HepG2 (cell line): Measurements from ENCODE around the gene ZNF22. TPM values are rescaled to one million over a fixed set of nuclear protein-coding genes. Genes with fewer than 3 reads are reported as not detected.

ENCODE experiments used
- HDAC2 ChIP-seq: sonication (generic); formaldehyde crosslinking; IDR thresholded peaks from 2 replicates; pipeline ENCODE4 v1.4.0; 2020; ENCODE audit warnings: missing genetic modification reagents
- IKZF1 ChIP-seq: fragments of 450-650 bp; IDR thresholded peaks from 2 replicates; pipeline ENCODE4 v1.7.1; 2016
- IRF2 ChIP-seq: IDR thresholded peaks from 2 replicates; pipeline ENCODE4 v1.6.1; 2018; ENCODE audit warnings: missing genetic modification reagents, missing compliant biosample characterization
- IRX3 ChIP-seq: sonication (generic); formaldehyde crosslinking; IDR thresholded peaks from 2 replicates; pipeline ENCODE4 v1.8.1; 2023; ENCODE audit warnings: mild to moderate bottlenecking, low read depth, missing genetic modification reagents, borderline replicate concordance
- MAX ChIP-seq: IDR thresholded peaks from 2 replicates; pipeline ENCODE4 v1.6.1; 2012; ENCODE audit warnings: inconsistent platforms
- NAIF1 ChIP-seq: sonication (generic); formaldehyde crosslinking; IDR thresholded peaks from 2 replicates; pipeline ENCODE4 v1.5.0; 2020; ENCODE audit warnings: mild to moderate bottlenecking, missing genetic modification reagents, borderline replicate concordance
- ONECUT2 ChIP-seq: sonication (generic); formaldehyde crosslinking; IDR thresholded peaks from 2 replicates; pipeline ENCODE4 v1.4.0; 2020; ENCODE audit warnings: missing genetic modification reagents
- PHF20 ChIP-seq: sonication (generic); formaldehyde crosslinking; IDR thresholded peaks from 2 replicates; pipeline ENCODE4 v1.5.0; 2020; ENCODE audit warnings: mild to moderate bottlenecking, missing genetic modification reagents
- REPIN1 ChIP-seq: sonication (generic); formaldehyde crosslinking; IDR thresholded peaks from 2 replicates; pipeline ENCODE4 v1.8.0; 2022; ENCODE audit warnings: missing genetic modification reagents, low read depth, mild to moderate bottlenecking, borderline replicate concordance
- SOX6 ChIP-seq, 2 experiments: fragments of 450-650 bp in 1 of 2; sonication (generic) in 1 of 2; formaldehyde crosslinking in 1 of 2; IDR thresholded peaks; 2 replicates each; pipeline versions ENCODE4 v1.4.0 to v1.6.1; 2017 to 2020; ENCODE audit warnings: antibody characterized with exemption in 1 of 2, mild to moderate bottlenecking in 1 of 2, missing genetic modification reagents in 1 of 2
- STAG1 ChIP-seq: sonication (generic); formaldehyde crosslinking; IDR thresholded peaks from 2 replicates; pipeline ENCODE4 v1.4.0; 2020; ENCODE audit warnings: missing genetic modification reagents
- TARDBP ChIP-seq: sonication (generic); formaldehyde crosslinking; IDR thresholded peaks from 2 replicates; pipeline ENCODE4 v1.8.0; 2022; ENCODE audit warnings: mild to moderate bottlenecking, missing genetic modification reagents
- ZNF232 ChIP-seq: sonication (generic); formaldehyde crosslinking; IDR thresholded peaks from 2 replicates; pipeline ENCODE4 v1.4.0; 2020; ENCODE audit warnings: missing genetic modification reagents, borderline replicate concordance
- ZNF570 ChIP-seq: sonication (generic); formaldehyde crosslinking; IDR thresholded peaks from 2 replicates; pipeline ENCODE4 v1.4.0; 2020; ENCODE audit warnings: mild to moderate bottlenecking, missing genetic modification reagents, borderline replicate concordance
- ZNF576 ChIP-seq: sonication (generic); formaldehyde crosslinking; IDR thresholded peaks from 2 replicates; pipeline ENCODE4 v1.4.0; 2020; ENCODE audit warnings: mild to moderate bottlenecking, missing genetic modification reagents
- ZNF609 ChIP-seq: sonication (generic); formaldehyde crosslinking; IDR thresholded peaks from 2 replicates; pipeline ENCODE4 v1.4.0; 2020; ENCODE audit warnings: mild to moderate bottlenecking, missing genetic modification reagents, borderline replicate concordance
- ZNF614 ChIP-seq: IDR thresholded peaks from 2 replicates; pipeline ENCODE4 v1.6.1; 2018; ENCODE audit warnings: missing biosample characterization, missing genetic modification reagents, inconsistent platforms, borderline replicate concordance
- ZNF670 ChIP-seq: sonication (generic); formaldehyde crosslinking; IDR thresholded peaks from 2 replicates; pipeline ENCODE4 v1.8.0; 2022; ENCODE audit warnings: mild to moderate bottlenecking, missing genetic modification reagents, borderline replicate concordance
- ZNF788 ChIP-seq: sonication (generic); formaldehyde crosslinking; IDR thresholded peaks from 2 replicates; pipeline ENCODE4 v1.5.0; 2020; ENCODE audit warnings: mild to moderate bottlenecking, missing genetic modification reagents, borderline replicate concordance
- ZSCAN31 ChIP-seq: sonication (generic); formaldehyde crosslinking; IDR thresholded peaks from 2 replicates; pipeline ENCODE4 v1.5.0; 2020; ENCODE audit warnings: low read depth, mild to moderate bottlenecking, missing genetic modification reagents
- polyA plus RNA-seq, 8 experiments: library from polyadenylated mRNA; depleted of rRNA in 3 of 8; stranded (reverse) in 7 of 8; unstranded in 1 of 8; fragments of >200 nt; fragmentation: Illumina TruSeq in 4 of 8; extraction: Trizol in 4 of 8; gene quantifications; 2 replicates each; pipeline versions ENCODE4 v1.2.1 to v1.2.3, GENCODE V29; 2011 to 2016; ENCODE audit warnings: low read depth in 4 of 8, missing spikeins in 1 of 8, mixed read lengths in 1 of 8; ENCODE audit not compliant: insufficient read depth in 1 of 8
- total RNA-seq, 5 experiments: library from RNA; depleted of rRNA; stranded (reverse); fragments of >200 nt; fragmentation: Illumina TruSeq; extraction: Trizol; gene quantifications; 2 replicates each; pipeline ENCODE4 v1.2.3, GENCODE V29; 2016; ENCODE audit warnings: low read depth in 1 of 5
- TF ChIP-seq, protein P1 (sequence below): sonication (generic); formaldehyde crosslinking; IDR thresholded peaks from 2 replicates; pipeline ENCODE4 v1.4.0; 2020; ENCODE audit warnings: missing genetic modification reagents
- TF ChIP-seq, protein P2 (sequence below), 2 experiments: fragments of 450-650 bp in 1 of 2; sonication (generic) in 1 of 2; formaldehyde crosslinking; IDR thresholded peaks; 2 replicates each; pipeline versions ENCODE4 v1.5.0 to v1.8.0; 2020 to 2022; ENCODE audit warnings: mild to moderate bottlenecking in 1 of 2, missing genetic modification reagents in 1 of 2

ZNF22 gene
- total and polyA plus RNA-seq, 2 of the 13 experiments (the other 11 are each of a cell fraction or from before 2014, with no cell fraction given) = 0.40 to 1.3 TPM

GRCh38 chr10:45008524-45009161, 7.9 kb downstream of the ZNF22 start (continued):
- TF ChIP-seq ZNF232 = no peak
- no peak; the same call in 1 of the 2 replicates for TF ChIP-seq REPIN1
- no peak for TF ChIP-seq PHF20
- no peak for TF ChIP-seq NAIF1 (CRISPR knock-in tag)
- no peak for TF ChIP-seq ZNF570 (CRISPR knock-in tag)
- no peak for TF ChIP-seq ZSCAN31
- no peak for TF ChIP-seq MAX
- no peak for TF ChIP-seq IKZF1
- 0 out of 2 replicates have a peak, but pooled peaks have one; percentile 19 for TF ChIP-seq HDAC2 (CRISPR knock-in tag)
- TF ChIP-seq IRF2 (CRISPR knock-in tag) = peak; percentile 47; the same call in 1 of the 2 replicates
- peak; percentile 44; the same call in 1 of the 2 replicates for TF ChIP-seq ZNF614 (CRISPR knock-in tag)
- no peak for TF ChIP-seq ZNF788 (CRISPR knock-in tag)
- TF ChIP-seq, protein P1, sequence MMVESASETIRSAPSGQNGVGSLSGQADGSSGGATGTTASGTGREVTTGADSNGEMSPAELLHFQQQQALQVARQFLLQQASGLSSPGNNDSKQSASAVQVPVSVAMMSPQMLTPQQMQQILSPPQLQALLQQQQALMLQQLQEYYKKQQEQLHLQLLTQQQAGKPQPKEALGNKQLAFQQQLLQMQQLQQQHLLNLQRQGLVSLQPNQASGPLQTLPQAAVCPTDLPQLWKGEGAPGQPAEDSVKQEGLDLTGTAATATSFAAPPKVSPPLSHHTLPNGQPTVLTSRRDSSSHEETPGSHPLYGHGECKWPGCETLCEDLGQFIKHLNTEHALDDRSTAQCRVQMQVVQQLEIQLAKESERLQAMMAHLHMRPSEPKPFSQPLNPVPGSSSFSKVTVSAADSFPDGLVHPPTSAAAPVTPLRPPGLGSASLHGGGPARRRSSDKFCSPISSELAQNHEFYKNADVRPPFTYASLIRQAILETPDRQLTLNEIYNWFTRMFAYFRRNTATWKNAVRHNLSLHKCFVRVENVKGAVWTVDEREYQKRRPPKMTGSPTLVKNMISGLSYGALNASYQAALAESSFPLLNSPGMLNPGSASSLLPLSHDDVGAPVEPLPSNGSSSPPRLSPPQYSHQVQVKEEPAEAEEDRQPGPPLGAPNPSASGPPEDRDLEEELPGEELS (CRISPR knock-in tag) = 0 out of 2 replicates have a peak, but pooled peaks have one; percentile 10
- TF ChIP-seq SOX6 (IDR thresholded peaks at IDR 0.05) = no peak
- peak; percentile 29; the same call in 1 of the 2 replicates for TF ChIP-seq SOX6 (CRISPR knock-in tag; IDR thresholded peaks at IDR 0.05)
- TF ChIP-seq ZNF609 = no peak
- TF ChIP-seq ONECUT2 (CRISPR knock-in tag) = no peak
- TF ChIP-seq STAG1 (CRISPR knock-in tag) = peak; percentile 85
- TF ChIP-seq, protein P2, sequence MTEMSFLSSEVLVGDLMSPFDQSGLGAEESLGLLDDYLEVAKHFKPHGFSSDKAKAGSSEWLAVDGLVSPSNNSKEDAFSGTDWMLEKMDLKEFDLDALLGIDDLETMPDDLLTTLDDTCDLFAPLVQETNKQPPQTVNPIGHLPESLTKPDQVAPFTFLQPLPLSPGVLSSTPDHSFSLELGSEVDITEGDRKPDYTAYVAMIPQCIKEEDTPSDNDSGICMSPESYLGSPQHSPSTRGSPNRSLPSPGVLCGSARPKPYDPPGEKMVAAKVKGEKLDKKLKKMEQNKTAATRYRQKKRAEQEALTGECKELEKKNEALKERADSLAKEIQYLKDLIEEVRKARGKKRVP (CRISPR knock-in tag; IDR thresholded peaks at IDR 0.05) = 0 out of 4 replicates have a peak, but pooled peaks of 1 of the 2 experiments have one; percentile 21
- no peak for TF ChIP-seq TARDBP (CRISPR knock-in tag)
- TF ChIP-seq IRX3 (CRISPR knock-in tag) = no peak
- TF ChIP-seq ZNF670 (CRISPR knock-in tag) = no peak
- TF ChIP-seq ZNF576 (CRISPR knock-in tag) = no peak
